Measurements from ENCODE around the gene TSPAN8. TPM values are rescaled to one million over a fixed set of nuclear protein-coding genes. Genes with fewer than 3 reads are reported as not detected.
"Not testable (repeated sequence)": the region's sequence is repeated elsewhere in the genome, so short reads cannot be mapped to it uniquely, and the experiment has no call there.

TSPAN8 gene
- total RNA-seq, 1 experiment from 2014 or later: 4.2 TPM

- ATAC-seq: no peak
- in situ Hi-C loops (cut with HindIII; ENCODE audit: low pct_unique_long_range_greater_than_20kb, low sequenced_read_pairs): no loop called here
- BruUV-seq (replicated peaks): no TSS peak
- Histone ChIP-seq H3K4me3 (ENCODE audit: low read depth in 2 of 2, low read length in 2 of 2) (no peak overlapping the region), H3K27me3 (ENCODE audit: control insufficient read depth, insufficient read depth, low read length) (no peaks in the 10 kb centered on the region), H3K27ac (ENCODE audit: low read length) (no peak overlapping the region), H3K36me3 (ENCODE audit: control insufficient read depth, insufficient read depth, low read length) (no peaks in the 10 kb centered on the region), H3K4me1 (ENCODE audit: control insufficient read depth, insufficient read depth, low read length) (no peaks in the 10 kb centered on the region), H3K9me3 (ENCODE audit: control insufficient read depth, insufficient read depth, low read depth, low read length) (no peaks in the 10 kb centered on the region)
- POLR2A ChIA-PET: interaction anchor here (0.6 kb wide), 1 partner anchor 733 kb away, joined by 6 read pairs; no protein-coding TSS in a partner anchor
- no peak for TF ChIP-seq CTCF (IDR thresholded peaks at IDR 0.05)
- no peak for TF ChIP-seq REST (IDR thresholded peaks at IDR 0.05; ENCODE audit: insufficient read depth in 1 of 2, low read depth in 2 of 2, low read length in 1 of 2)
- TF ChIP-seq SIN3A (IDR thresholded peaks at IDR 0.05; ENCODE audit: borderline replicate concordance, insufficient read depth, low read depth, low read length): no peak
- TF ChIP-seq POLR2AphosphoS5 (IDR thresholded peaks at IDR 0.05; ENCODE audit: low read depth, low read length): no peak
- no peak for TF ChIP-seq TCF7L2 (IDR thresholded peaks at IDR 0.05; ENCODE audit: low read depth, low read length)
- DNase-seq (ENCODE audit: low read depth, low spot score): no peak
- CTCF ChIA-PET: no interaction called here
- intact Hi-C loops (cut with micrococcal nuclease; ENCODE audit: unreplicated experiment): no loop called here
These were observed 8.5 kb upstream of the TSPAN8 start for GRCh38 chr12:71166280-71166679.

GRCh38 chr12:71165780-71166179 lies 8.0 kb upstream of the TSPAN8 start:
- intact Hi-C loops (cut with micrococcal nuclease; ENCODE audit: unreplicated experiment); H3K4me3 ChIP-seq (ENCODE audit: low read depth in 2 of 2, low read length in 2 of 2); CTCF ChIA-PET; H3K27ac ChIP-seq (ENCODE audit: low read length); H3K27me3 ChIP-seq (ENCODE audit: control insufficient read depth, insufficient read depth, low read length); BruUV-seq (replicated peaks); in situ Hi-C loops (cut with HindIII; ENCODE audit: low pct_unique_long_range_greater_than_20kb, low sequenced_read_pairs); DNase-seq (ENCODE audit: low read depth, low spot score); H3K36me3 ChIP-seq (ENCODE audit: control insufficient read depth, insufficient read depth, low read length); POLR2A ChIA-PET; H3K9me3 ChIP-seq (ENCODE audit: control insufficient read depth, insufficient read depth, low read depth, low read length); ATAC-seq; H3K4me1 ChIP-seq (ENCODE audit: control insufficient read depth, insufficient read depth, low read length): not testable (repeated sequence)

- in situ Hi-C loops (cut with HindIII; ENCODE audit: low pct_unique_long_range_greater_than_20kb, low sequenced_read_pairs): no loop called here
- Histone ChIP-seq H3K27me3 (ENCODE audit: control insufficient read depth, insufficient read depth, low read length) (no peaks in the 10 kb centered on the region), H3K4me3 (ENCODE audit: low read depth in 2 of 2, low read length in 2 of 2) (no peak overlapping the region), H3K36me3 (ENCODE audit: control insufficient read depth, insufficient read depth, low read length) (no peaks in the 10 kb centered on the region), H3K4me1 (ENCODE audit: control insufficient read depth, insufficient read depth, low read length) (no peaks in the 10 kb centered on the region), H3K9me3 (ENCODE audit: control insufficient read depth, insufficient read depth, low read depth, low read length) (no peaks in the 10 kb centered on the region), H3K27ac (ENCODE audit: low read length) (no peak overlapping the region; the same call in 1 of the 2 replicates)
- DNase-seq (ENCODE audit: low read depth, low spot score): no peak
- ChIA-PET CTCF (no interaction called here), POLR2A (no interaction called here)
- TF ChIP-seq SIN3A (IDR thresholded peaks at IDR 0.05; ENCODE audit: borderline replicate concordance, insufficient read depth, low read depth, low read length) (no peak), TCF7L2 (IDR thresholded peaks at IDR 0.05; ENCODE audit: low read depth, low read length) (no peak), POLR2AphosphoS5 (IDR thresholded peaks at IDR 0.05; ENCODE audit: low read depth, low read length) (no peak), REST (IDR thresholded peaks at IDR 0.05; ENCODE audit: insufficient read depth in 1 of 2, low read depth in 2 of 2, low read length in 1 of 2) (no peak), CTCF (IDR thresholded peaks at IDR 0.05) (no peak)
- intact Hi-C loops (cut with micrococcal nuclease; ENCODE audit: unreplicated experiment): no loop called here
- no peak for ATAC-seq
- BruUV-seq (replicated peaks): no TSS peak
These were observed 6.9 kb upstream of the TSPAN8 start for GRCh38 chr12:71164568-71165197.
